ENCODE measurements around the gene PLEKHO2.
"Not testable (repeated sequence)": the region's sequence is repeated elsewhere in the genome, so short reads cannot be mapped to it uniquely, and the experiment has no call there.

DNA sequence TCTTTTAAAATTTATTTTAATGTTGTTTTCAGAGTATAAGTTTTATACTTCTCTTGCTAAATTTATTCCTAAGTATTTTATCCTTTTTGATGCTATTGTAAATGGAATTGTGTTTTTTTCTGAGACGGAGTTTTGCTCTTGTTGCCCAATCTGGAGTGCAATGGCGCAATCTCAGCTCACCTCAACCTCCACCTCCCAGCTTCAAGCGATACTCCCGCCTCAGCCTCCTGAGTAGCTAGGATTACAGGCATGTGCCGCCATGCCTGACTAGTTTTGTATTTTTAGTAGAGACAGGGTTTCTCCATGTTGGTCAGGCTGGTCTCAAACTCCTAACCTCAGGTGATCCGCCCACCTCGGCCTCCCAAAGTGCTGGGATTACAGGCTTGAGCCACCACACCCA lies 46.4 kb upstream of the PLEKHO2 start:
- TF ChIP-seq DNMT3B (CRISPR knock-in tag; conservative IDR thresholded peaks at IDR 0.05); HNRNPUL1 (IDR thresholded peaks at IDR 0.05; ENCODE audit: low read depth, low read length); HMG20B (CRISPR knock-in tag; conservative IDR thresholded peaks at IDR 0.05); EHMT2 (IDR thresholded peaks at IDR 0.05; ENCODE audit: borderline replicate concordance, low read depth, low read length); ZBTB34 (CRISPR knock-in tag; IDR thresholded peaks at IDR 0.05); POLR2A (IDR thresholded peaks at IDR 0.05; ENCODE audit: insufficient read depth in 1 of 2, low read depth in 2 of 2, low read length in 2 of 2); SIN3A (IDR thresholded peaks at IDR 0.05; ENCODE audit: borderline replicate concordance, low read depth, low read length): not testable (repeated sequence)
- TF ChIP-seq, protein P1, sequence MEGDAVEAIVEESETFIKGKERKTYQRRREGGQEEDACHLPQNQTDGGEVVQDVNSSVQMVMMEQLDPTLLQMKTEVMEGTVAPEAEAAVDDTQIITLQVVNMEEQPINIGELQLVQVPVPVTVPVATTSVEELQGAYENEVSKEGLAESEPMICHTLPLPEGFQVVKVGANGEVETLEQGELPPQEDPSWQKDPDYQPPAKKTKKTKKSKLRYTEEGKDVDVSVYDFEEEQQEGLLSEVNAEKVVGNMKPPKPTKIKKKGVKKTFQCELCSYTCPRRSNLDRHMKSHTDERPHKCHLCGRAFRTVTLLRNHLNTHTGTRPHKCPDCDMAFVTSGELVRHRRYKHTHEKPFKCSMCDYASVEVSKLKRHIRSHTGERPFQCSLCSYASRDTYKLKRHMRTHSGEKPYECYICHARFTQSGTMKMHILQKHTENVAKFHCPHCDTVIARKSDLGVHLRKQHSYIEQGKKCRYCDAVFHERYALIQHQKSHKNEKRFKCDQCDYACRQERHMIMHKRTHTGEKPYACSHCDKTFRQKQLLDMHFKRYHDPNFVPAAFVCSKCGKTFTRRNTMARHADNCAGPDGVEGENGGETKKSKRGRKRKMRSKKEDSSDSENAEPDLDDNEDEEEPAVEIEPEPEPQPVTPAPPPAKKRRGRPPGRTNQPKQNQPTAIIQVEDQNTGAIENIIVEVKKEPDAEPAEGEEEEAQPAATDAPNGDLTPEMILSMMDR (CRISPR knock-in tag; IDR thresholded peaks at IDR 0.05) = not testable (repeated sequence)
